ENCODE results near the gene PRPS2.

- TF ChIP-seq CTCF (IDR thresholded peaks at IDR 0.05; ENCODE audit: low read depth, low read length) = peak; percentile 28
- no peak for TF ChIP-seq MAX (IDR thresholded peaks at IDR 0.05; ENCODE audit: low read depth, low read length)
Observed at GRCh38 chrX:12770440-12770839, 20.8 kb upstream of the PRPS2 start.

Data from NB4 (cell line).